Bronchial epithelial cell (primary cell): ENCODE results near the gene SDK2. TPM values are rescaled to one million over a fixed set of nuclear protein-coding genes. Genes with fewer than 3 reads are reported as not detected.
"Not testable (repeated sequence)": the region's sequence is repeated elsewhere in the genome, so short reads cannot be mapped to it uniquely, and the experiment has no call there.

Experiments used
- DNase-seq: peaks from one replicate; pipeline ENCODE4 v3.0.0-alpha.2; 2010; ENCODE audit warnings: low read depth
- FAIRE-seq: peaks from 2 replicates; lab custom pipeline; 2011; peaks lifted over from hg19 to GRCh38; lab: Jason Lieb, UNC
- H3K27me3 ChIP-seq: 2 replicates; pipeline ENCODE4 v1.5.1; 2011; ENCODE audit warnings: low read length; ENCODE audit not compliant: control insufficient read depth, insufficient read depth
- H3K36me3 ChIP-seq: 2 replicates; pipeline ENCODE4 v1.5.1; 2011; ENCODE audit warnings: low read length; ENCODE audit not compliant: control insufficient read depth, insufficient read depth
- H3K4me3 ChIP-seq: 2 replicates; pipeline ENCODE4 v1.5.1; 2011; ENCODE audit warnings: mild to moderate bottlenecking, low read depth, low read length, control low read depth
- total RNA-seq: library from RNA; depleted of rRNA; stranded (reverse); fragments of >200 nt; gene quantifications from 2 replicates; pipeline ENCODE4 v1.2.1, GENCODE V29; 2014
- TF ChIP-seq, protein P1 (sequence below): IDR thresholded peaks from 2 replicates; pipeline ENCODE4 v1.5.1; 2011; ENCODE audit warnings: mild to moderate bottlenecking, moderate library complexity, low read length, control low read depth, inconsistent platforms; ENCODE audit not compliant: insufficient read depth, severe bottlenecking

SDK2 gene
- total RNA-seq, 1 donor from 2014 or later = 2.1 TPM

DNA sequence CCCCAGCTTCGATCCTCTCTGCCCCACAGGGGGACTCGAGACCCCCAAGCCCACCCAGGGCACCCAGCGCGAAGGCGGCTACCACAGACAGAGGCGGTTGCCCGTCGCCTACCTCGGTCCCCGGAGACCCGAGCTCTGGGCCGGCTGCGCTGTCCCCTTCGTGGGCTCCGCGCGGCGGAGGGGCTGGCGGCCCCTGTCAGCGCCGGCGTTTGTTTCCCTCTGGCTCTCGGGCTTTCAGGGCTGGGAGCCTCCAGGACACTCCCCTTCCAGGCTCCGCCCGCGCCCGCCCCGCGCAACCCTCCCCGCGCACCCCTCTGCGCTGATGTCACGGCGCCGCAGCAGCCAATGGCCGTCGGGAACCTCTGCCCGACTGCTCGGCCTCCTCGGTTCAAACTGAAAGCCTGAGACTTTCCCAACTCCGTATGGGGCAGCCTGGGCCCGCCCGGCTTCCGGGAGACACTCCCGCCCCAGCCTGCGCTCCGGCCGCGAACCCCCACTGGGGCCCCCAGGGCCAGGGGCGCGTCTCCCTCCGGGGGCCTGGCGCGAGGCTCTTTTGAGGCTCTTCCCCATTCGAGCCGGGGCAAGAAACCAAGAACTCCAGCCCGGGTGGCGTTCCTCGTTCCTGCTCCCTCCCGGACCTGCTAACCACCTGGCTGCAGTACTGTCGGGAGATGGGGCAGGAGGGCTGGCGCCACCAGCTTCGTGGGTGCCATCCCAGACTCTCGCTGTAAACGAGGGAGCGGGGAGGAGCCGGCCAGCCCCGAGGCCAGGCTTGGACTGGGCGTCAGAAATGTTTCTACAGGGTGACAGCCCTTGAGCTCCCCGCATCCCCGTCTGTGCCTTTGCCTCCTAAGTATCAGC is 332.2 kb downstream of the SDK2 start, which contains the start of gene CDC42EP4:
Gene CDC42EP4, minus strand, starts transcription at position 221 of the 861 bp plus-strand sequence. CDS start 25,501 bp downstream, outside the sequence.
- TF ChIP-seq, protein P1, sequence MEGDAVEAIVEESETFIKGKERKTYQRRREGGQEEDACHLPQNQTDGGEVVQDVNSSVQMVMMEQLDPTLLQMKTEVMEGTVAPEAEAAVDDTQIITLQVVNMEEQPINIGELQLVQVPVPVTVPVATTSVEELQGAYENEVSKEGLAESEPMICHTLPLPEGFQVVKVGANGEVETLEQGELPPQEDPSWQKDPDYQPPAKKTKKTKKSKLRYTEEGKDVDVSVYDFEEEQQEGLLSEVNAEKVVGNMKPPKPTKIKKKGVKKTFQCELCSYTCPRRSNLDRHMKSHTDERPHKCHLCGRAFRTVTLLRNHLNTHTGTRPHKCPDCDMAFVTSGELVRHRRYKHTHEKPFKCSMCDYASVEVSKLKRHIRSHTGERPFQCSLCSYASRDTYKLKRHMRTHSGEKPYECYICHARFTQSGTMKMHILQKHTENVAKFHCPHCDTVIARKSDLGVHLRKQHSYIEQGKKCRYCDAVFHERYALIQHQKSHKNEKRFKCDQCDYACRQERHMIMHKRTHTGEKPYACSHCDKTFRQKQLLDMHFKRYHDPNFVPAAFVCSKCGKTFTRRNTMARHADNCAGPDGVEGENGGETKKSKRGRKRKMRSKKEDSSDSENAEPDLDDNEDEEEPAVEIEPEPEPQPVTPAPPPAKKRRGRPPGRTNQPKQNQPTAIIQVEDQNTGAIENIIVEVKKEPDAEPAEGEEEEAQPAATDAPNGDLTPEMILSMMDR = peak; percentile 7
- peak; percentile 84 for DNase-seq
- Histone ChIP-seq H3K36me3 (peaks cover 2% of the 10 kb centered on the region), H3K4me3 (peak within 1 kb of the TSS; percentile 100), H3K27me3 (no peaks in the 10 kb centered on the region)
- FAIRE-seq = no peak

DNA sequence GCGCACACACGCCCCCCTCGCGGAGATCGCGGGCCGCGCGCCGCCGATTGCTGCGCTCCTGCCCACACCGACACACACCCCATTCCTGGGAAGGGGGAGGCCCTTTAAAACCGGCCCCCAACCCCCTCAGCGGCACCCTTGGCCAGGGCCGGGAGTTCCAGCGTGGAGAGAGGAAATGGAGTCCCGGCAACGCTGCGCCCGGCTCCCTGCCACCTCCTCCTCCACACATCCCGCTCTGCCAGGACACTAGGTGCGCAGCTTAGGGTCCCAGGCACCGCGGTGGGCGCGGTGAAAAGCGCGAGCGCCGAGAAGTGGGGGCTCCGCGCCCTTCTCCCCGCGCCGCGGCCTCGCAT is 332.8 kb downstream of the SDK2 start:
- DNase-seq = no peak
- TF ChIP-seq, protein P1 = no peak
- Histone ChIP-seq H3K27me3 (no peaks in the 10 kb centered on the region), H3K4me3 (peak overlapping the region; percentile 100), H3K36me3 (peaks cover 4% of the 10 kb centered on the region)
- no peak for FAIRE-seq

DNA sequence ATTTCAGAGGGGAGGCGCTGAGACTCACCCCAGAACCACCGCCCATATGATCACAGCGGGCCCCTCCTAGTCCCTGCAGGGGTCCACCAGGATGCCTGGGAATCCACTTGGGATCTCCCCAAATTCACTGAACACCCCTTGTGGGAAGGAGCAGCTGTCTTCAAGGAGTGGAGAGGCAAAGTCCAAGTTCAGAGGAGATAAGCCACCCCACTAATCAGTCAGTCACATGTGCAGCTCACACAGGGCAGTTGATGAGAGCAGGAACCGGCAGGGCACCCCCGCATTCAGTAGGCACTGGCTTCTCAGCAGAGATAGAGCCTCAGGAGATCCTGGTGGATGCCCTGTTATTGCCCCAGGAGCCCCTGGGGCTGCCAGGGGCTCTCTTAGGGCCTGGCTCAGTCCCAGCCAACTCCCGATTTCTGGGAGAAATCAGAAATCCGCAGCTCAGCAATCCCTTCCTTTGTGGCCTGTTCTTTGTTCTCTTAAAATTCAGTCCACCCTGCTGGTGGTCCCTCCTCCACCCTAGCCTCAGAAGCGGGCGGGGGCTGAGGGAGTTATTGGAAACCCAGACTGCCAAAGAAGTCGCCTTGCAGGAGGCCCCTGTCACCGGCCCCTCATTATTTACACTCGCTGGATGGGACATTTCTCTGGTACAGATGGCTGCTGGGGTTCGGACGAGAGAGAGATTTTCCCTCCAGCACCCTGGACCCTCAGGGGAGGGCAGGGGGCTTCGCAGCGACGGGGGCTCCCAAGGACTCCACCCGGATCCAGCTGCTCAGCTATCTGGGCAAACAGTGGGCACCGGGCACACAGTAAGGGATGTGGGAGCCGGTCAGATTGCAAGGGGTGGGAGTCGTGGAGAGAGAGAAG is 334.3 kb downstream of the SDK2 start:
- H3K27me3 ChIP-seq = no peaks in the 10 kb centered on the region
- peaks cover 4% of the 10 kb centered on the region for H3K36me3 ChIP-seq
- DNase-seq (no peak), FAIRE-seq (no peak)
- peak overlapping the region; percentile 100 for H3K4me3 ChIP-seq
- TF ChIP-seq, protein P1 = no peak

GRCh38 chr17:73308959-73309358 is 335.3 kb downstream of the SDK2 start:
- FAIRE-seq, DNase-seq, H3K27me3 ChIP-seq, H3K4me3 ChIP-seq, H3K36me3 ChIP-seq: not testable (repeated sequence)

GRCh38 chr17:73308017-73308823 is 336.0 kb downstream of the SDK2 start:
- TF ChIP-seq, protein P1 = no peak
- DNase-seq (peak; percentile 85), FAIRE-seq (no peak)
- Histone ChIP-seq H3K36me3 (peaks cover 6% of the 10 kb centered on the region), H3K4me3 (peak overlapping the region; percentile 4), H3K27me3 (no peaks in the 10 kb centered on the region)
